HG03045 (cell line): Measurements from ENCODE around the gene POTEC.
"Not testable (repeated sequence)": the region's sequence is repeated elsewhere in the genome, so short reads cannot be mapped to it uniquely, and the experiment has no call there.

ENCODE experiments used
- ATAC-seq: cut with Tn5 transposase; IDR thresholded peaks from one replicate; pipeline ENCODE4 v1.9.1; 2021; ENCODE audit warnings: mild to moderate bottlenecking, moderate library complexity; ENCODE audit not compliant: unreplicated experiment

Gene POTEC

GRCh38 chr18:14543446-14543964 lies at the start of gene POTEC:
POTEC (minus strand) TSS chr18:14543600; CDS start chr18:14543146, 454 bp downstream.
- not testable (repeated sequence) for ATAC-seq

- no peak for ATAC-seq
These were observed 34.6 kb upstream of the POTEC start for GRCh38 chr18:14577971-14578370.

GRCh38 chr18:14559502-14559901 lies 16.1 kb upstream of the POTEC start:
- not testable (repeated sequence) for ATAC-seq

GRCh38 chr18:14531659-14532058 lies 11.7 kb downstream of the POTEC start:
- ATAC-seq, result not testable (repeated sequence)

- ATAC-seq, result not testable (repeated sequence)
These were observed 32.7 kb downstream of the POTEC start for GRCh38 chr18:14510707-14511106.

GRCh38 chr18:14503691-14504090 lies 39.7 kb downstream of the POTEC start:
- not testable (repeated sequence) for ATAC-seq

GRCh38 chr18:14501894-14502293 lies 41.5 kb downstream of the POTEC start:
- ATAC-seq, result not testable (repeated sequence)

GRCh38 chr18:14489256-14490014 lies 54.0 kb downstream of the POTEC start:
- not testable (repeated sequence) for ATAC-seq

- ATAC-seq, result not testable (repeated sequence)
These were observed 54.6 kb downstream of the POTEC start for GRCh38 chr18:14488789-14489188.

- ATAC-seq, result not testable (repeated sequence)
These were observed 56.3 kb downstream of the POTEC start for GRCh38 chr18:14486926-14487580.

GRCh38 chr18:14479076-14479475 lies 64.3 kb downstream of the POTEC start:
- not testable (repeated sequence) for ATAC-seq

- ATAC-seq, result not testable (repeated sequence)
These were observed 67.9 kb downstream of the POTEC start for GRCh38 chr18:14475520-14475919.

- ATAC-seq, result not testable (repeated sequence)
These were observed 68.6 kb downstream of the POTEC start for GRCh38 chr18:14474752-14475151.

- ATAC-seq, result not testable (repeated sequence)
These were observed 69.2 kb downstream of the POTEC start for GRCh38 chr18:14474007-14474720.

- ATAC-seq, result not testable (repeated sequence)
These were observed 70.0 kb downstream of the POTEC start for GRCh38 chr18:14473250-14474006.

- ATAC-seq, result not testable (repeated sequence)
These were observed 72.1 kb downstream of the POTEC start for GRCh38 chr18:14471286-14471685.

GRCh38 chr18:14470446-14470845 lies 73.0 kb downstream of the POTEC start:
- ATAC-seq, result not testable (repeated sequence)

GRCh38 chr18:14470046-14470445 lies 73.4 kb downstream of the POTEC start:
- not testable (repeated sequence) for ATAC-seq

GRCh38 chr18:14465989-14466388 lies 77.4 kb downstream of the POTEC start:
- not testable (repeated sequence) for ATAC-seq
